Measurements from ENCODE around the gene PEX11B.
"Not testable (repeated sequence)": the region's sequence is repeated elsewhere in the genome, so short reads cannot be mapped to it uniquely, and the experiment has no call there.

Gene PEX11B

DNA sequence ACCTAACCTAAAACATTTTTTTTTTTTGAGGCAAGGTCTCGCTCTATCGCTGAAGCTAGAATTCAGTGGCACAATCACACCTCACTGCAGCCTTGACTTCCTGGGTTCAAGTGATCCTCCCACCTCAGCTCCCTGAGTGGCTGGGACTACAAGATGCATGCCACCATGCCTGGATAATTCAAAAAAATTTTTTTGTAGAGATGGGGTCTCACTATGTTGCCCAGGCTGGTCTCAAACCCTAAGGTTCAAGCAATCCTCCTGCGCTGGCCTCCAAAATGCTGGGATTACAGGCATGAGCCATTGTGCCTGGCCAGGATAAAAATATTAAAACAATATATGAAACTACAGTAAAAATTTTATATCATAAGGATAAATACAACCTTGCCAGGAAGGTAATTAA is 34.4 kb upstream of the PEX11B start:
- DNase-seq (ENCODE audit: low read depth) = no peak

DNA sequence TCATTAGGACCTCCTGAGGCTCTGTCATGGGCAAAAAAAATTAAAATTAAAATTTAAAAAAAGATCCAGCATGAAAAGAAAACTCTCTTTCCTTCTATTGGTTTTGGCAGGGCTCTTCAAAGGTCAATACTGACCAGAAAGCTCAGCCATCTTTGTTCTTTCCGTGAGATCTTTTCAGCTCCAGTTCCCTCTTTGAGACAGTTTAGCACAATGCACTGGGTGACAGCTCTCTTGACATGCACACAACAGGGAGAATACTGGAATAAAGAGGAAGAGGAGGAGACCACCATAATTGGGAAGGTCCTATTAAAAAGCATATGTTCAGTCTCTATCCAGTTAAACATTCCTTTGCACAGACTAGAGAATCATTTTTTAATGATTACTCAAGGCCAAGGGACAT is 33.0 kb upstream of the PEX11B start:
- DNase-seq (ENCODE audit: low read depth) = no peak

DNA sequence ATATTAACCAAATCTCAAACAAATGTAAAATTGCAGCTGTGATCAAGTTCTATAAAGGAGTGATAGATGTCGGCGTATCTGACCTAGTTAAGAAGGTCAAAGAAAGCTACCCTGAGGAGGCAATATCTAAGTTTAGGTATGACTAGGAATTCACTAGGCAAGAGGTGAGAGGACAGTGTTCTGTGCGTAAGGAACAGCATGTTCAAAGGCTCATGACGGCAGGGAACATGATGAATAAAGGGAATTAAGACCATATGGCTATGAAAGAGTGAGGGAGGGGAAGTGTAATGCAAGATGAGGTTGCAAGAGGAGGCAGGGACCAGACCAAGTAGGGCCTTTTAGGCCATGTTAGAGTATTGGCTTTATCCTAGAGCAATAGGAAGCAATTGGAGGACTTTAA is 30.7 kb upstream of the PEX11B start:
- peak; percentile 50 for DNase-seq (ENCODE audit: low read depth)

- DNase-seq (ENCODE audit: low read depth) = no peak
Observed at GRCh38 chr1:145947551-145947950, 29.0 kb upstream of the PEX11B start.

GRCh38 chr1:145946477-145946986 is 28.0 kb upstream of the PEX11B start:
- no peak for DNase-seq (ENCODE audit: low read depth)

DNA sequence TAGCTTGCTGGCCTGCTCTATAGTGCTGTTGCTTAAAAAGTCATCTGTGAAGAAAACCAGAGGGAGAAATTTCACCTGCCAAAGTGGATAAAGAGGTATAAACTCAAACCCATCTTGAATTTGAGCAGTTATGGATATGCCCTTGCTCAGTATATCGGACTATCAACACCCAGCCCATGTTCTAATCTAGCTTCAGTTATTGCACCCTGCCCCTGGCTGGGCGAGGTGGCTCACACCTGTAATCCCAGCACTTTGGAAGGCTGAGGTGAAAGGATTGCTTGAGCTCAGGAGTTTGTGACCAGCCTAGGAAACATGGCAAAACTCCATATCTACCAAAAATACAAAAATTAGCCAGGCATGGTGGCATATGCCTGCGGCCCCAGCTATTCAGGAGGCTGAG is 26.0 kb upstream of the PEX11B start:
- no peak for DNase-seq (ENCODE audit: low read depth)

- no peak for DNase-seq (ENCODE audit: low read depth)
Observed at GRCh38 chr1:145942871-145943270, 24.4 kb upstream of the PEX11B start.

DNA sequence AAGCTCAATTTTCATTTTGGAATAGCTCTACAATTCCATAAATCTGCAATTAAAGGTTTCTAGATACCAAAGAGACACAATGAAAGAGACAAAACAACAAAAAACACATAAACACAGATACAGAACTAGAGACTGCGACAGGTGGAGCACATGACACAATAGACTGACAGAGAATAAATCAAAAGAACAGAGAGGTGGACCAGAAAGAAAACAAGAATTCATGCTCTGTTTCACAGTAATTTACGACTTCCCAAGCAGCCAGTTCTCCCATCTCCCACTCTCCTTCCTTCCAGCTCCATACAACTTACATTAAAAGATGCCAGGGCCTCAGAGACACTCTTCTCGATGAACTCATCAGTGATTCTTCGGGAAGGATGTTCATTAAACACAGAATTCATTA is 23.9 kb upstream of the PEX11B start:
- DNase-seq (ENCODE audit: low read depth) = no peak

GRCh38 chr1:145937436-145937835 is 18.9 kb upstream of the PEX11B start:
- DNase-seq (ENCODE audit: low read depth) = no peak

GRCh38 chr1:145936247-145936646 is 17.7 kb upstream of the PEX11B start:
- DNase-seq (ENCODE audit: low read depth) = no peak

DNA sequence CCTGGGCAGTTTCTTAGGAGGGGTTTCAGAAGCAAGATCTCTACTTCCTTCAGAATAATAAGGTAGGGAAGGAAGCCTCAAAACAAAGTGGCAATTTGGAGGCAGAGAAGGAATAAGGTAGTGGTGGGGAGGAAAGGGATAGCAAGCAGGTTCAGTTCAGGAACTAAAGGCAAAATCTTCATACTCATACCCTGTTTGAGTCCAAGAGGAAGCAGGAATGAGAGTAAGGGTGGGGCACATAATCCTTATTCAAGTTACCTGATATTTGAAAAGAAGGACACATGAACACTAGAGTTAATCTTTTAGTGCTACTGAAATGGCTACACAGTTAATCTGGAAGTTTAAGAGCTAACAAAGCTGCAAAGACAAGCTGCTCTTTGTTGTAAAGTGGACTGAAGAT is 17.2 kb upstream of the PEX11B start:
- DNase-seq (ENCODE audit: low read depth) = no peak

- not testable (repeated sequence) for DNase-seq (ENCODE audit: low read depth)
Observed at GRCh38 chr1:145932522-145933009, 14.0 kb upstream of the PEX11B start.

DNA sequence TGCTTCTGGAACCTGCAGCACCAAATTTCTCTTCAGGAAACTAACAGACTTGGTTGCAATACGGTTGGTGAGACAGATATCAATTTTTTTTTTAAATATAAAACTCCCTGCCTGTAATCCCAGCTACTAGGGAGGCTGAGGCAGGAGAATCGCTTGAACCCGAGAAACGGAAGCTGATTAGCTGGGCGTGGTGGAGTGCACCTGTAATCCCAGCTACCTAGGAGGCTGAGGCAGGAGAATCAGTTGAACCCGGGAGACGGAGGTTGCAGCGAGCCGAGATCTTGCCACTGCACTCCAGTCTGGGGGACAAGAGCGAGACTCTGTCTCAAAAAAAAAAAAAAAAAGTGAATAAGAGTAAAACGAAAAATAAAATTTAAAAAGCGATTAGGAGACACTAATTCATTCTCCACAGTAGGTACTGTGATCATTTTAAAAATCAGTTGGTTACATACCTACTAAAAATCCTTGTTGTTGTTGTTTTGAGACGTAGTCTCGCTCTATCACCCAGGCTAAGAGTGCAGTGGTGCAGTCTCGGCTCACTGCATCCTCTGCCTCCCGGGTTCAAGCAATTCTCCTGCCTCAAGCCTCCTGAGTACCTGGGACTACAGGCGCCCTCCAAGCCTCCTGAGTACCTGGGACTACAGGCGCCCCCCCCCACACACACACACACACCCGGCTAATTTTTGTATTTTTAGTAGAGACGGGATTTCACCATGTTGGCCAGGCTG is 9.6 kb upstream of the PEX11B start:
- no peak for DNase-seq (ENCODE audit: low read depth)

DNA sequence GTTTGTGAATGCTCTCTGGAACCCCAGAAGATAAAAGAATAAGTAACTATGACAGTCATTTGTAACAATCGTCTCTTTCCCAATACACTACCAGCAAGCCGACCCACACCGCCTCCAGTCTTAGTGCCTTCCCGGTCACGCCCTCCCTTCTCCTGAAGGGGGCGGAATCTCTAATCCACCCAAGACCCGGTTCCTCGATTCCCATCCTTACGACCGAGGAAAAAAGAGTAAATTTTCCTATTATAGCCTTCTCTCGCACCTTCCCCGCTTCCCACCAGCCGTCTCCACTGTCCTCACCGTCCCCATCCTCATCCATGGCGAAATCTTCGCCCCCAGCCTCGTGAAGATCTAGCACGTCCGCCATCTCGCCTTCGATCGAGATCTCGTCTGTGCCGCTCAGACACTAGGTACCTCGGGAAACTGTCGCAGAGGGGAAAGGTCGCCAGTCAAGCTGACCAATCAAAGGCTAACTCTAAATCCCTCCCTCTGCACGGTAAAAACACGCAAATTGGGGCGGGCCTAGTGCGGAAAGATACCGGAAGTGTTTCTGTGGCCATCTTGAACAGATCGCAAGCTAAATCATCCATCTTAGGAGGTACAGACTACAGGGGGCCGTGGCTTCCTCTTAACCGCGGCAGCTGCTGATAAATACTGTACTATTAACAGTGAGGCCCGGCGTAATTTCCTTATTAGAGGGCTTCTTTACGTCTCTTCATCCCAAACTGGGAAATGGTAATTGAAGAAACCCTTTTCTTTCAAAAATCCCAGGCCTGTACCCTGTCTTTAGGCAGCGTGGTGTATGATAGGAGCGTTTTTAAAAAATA is 8.8 kb upstream of the PEX11B start, which contains the start of gene RBM8A:
TSS of gene RBM8A (minus strand) at position 422 of the 824 bp plus-strand sequence. CDS start at position 364, 58 bp downstream.
- DNase-seq (ENCODE audit: low read depth) = peak; percentile 99

GRCh38 chr1:145926686-145927062 is 8.2 kb upstream of the PEX11B start:
- no peak for DNase-seq (ENCODE audit: low read depth)

- peak; percentile 40 for DNase-seq (ENCODE audit: low read depth)
Observed at GRCh38 chr1:145922266-145922665, 3.7 kb upstream of the PEX11B start.

GRCh38 chr1:145920297-145920696 is 1.8 kb upstream of the PEX11B start:
- DNase-seq (ENCODE audit: low read depth) = not testable (repeated sequence)

GRCh38 chr1:145918992-145919939 is 749 bp upstream of the PEX11B start:
- peak; percentile 57 for DNase-seq (ENCODE audit: low read depth)

DNA sequence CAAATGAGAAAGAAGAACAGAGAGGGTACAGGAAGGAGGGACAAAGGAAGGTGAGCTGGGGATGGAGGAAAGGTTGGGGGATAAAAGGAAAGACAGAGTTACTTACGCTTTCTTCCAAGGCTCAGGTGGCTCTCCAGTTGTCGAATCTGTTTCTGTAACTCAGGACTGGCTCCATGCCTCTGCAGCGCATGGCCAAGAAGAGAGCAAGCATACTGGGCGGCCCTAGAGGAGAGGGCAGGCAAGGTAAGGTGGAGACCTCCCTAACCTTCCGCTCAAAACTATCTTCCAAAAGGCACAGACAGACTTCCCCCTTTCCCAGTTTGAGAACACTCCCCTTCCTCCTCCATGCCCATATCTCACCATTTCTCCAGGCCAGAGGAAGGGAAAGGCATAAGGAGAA is 922 bp downstream of the PEX11B start:
- DNase-seq (ENCODE audit: low read depth) = no peak

DNA sequence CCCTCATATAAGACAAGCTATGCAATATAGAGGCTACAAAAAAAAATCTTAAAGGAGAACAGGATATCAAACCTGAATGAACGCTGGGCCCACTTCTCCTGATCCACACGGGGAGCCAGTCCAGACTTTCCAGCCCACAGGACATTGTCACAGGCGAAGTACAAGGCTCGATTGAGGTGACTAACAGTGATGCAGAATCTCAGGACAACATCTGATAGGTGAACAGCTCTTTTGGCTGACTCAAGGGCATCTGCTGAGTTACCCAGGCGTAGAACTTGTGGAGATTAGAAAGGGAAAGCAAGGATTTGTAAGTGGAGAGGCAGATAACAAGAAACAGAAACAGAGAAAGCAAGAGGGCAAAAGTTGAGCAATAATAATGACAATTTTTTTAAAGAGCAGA is 1.8 kb downstream of the PEX11B start:
- DNase-seq (ENCODE audit: low read depth) = peak; percentile 39

- no peak for DNase-seq (ENCODE audit: low read depth)
Observed at GRCh38 chr1:145912128-145912641, 6.3 kb downstream of the PEX11B start.

- no peak for DNase-seq (ENCODE audit: low read depth)
Observed at GRCh38 chr1:145908653-145909052, 9.9 kb downstream of the PEX11B start.
